Glomerular endothelial cell (primary cell): ENCODE data around the gene KCND2. TPM values are rescaled to one million over a fixed set of nuclear protein-coding genes. Genes with fewer than 3 reads are reported as not detected.
"Not testable (repeated sequence)": the region's sequence is repeated elsewhere in the genome, so short reads cannot be mapped to it uniquely, and the experiment has no call there.

Experiments
- DNase-seq: peaks from one replicate; pipeline ENCODE4 v3.0.0-alpha.2; 2011; ENCODE audit warnings: low read depth, low spot score; ENCODE audit errors: extremely low read depth
- total RNA-seq: library from RNA; depleted of rRNA; stranded (reverse); fragments of >200 nt; gene quantifications from 2 replicates; pipeline ENCODE4 v1.2.3, GENCODE V29; 2015

Gene KCND2
- total RNA-seq, result 1.3 and 2.1 TPM in 2 replicates

DNA sequence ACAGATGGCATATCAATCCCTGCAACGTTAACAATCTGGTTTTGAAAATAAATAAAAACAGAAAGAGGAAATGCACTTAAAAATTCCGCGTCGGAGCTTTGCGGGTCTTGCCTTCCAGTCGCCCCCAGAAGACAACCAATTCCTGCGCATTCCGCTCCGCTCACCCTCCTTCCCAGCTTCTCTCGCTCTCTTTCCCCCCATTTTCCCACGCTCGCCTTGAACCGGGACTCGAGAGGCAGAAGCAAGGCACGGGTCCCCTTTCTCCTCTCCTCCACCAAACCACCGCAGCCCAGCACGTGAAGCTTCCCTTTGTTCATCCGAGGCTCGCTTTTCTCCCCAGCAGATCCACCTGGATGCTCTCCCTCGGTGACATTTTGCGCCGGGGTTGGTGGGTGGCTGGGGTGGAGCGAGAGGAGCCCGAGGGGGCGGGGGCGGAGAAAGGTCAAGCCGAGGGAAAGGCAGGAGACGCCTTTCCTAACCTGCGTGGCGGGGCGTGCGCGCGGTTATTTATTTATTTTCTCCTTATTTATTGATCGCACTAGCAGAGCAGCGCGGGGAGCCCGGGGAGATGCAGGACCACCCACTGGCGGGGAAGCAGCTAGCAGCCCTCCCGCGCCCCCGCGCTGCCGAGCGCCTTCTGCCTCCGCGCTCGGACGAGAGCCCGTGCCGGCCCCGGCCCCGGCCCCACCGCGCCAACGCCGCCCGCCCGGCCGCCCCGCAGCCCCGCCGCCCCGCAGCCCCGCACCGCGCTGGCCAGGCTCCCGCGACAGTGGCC, at the start of gene KCND2:
Gene KCND2, plus strand, starts transcription at position 475 of the 775 bp plus-strand sequence.
- DNase-seq, result no peak

DNA sequence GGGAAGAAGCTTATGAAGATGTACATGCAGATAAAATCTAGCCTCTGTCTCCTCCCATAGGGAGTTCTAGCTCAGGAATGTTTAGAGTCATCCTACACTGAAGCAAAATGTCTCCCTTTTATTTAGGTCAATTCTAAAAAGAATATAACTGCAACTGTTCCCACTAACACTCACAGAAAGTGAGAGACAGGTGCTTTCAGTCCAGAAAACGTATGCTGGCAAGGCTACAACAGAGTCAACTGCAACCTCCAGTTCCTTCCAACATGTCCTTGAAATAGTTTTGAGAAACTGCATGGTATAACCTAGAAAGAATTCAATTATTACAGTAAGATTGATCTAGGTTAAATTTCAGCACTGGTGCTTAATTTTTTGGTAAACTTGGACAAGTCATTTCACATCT, 46.8 kb upstream of the KCND2 start:
- DNase-seq, result no peak

- no peak for DNase-seq
These were observed 45.7 kb upstream of the KCND2 start for GRCh38 chr7:120227255-120227654.

DNA sequence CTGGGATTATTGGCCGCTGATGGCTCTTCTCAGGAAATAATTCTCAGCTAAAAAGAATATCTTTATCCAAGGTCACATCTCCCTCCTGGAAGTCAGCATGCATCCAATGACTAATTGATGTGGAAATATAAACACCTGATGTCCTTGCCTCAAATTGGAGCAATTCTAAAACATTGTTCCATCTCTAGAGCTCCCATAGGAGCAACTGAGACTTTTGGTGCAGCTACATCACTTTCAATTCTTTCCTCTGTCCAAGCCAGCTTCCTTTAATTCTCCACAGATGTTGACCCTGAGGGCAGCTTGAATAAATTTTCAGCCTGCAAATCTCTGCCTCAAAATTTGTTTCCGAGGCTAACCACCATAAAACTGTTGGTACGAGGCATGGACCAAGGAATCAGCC, 43.9 kb upstream of the KCND2 start:
- no peak for DNase-seq

DNA sequence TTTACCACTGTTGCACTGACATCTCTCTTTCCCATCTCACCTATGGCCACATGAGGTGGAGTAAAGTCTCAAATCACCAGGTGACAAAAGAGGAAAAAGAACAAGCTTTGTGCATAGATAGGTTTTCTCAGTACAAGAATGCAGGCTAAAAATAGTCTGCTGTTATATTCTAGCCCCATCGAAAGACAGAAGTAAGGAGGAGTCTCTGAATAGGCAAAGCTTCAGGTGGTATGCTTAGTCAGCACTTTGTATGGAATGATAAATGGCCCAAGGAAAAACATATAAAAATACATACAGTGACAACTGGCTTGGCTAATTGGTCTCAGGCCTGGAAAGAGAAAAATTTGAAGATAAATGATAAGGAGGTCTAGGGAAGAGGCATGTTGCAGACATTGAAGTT, 39.6 kb upstream of the KCND2 start:
- no peak for DNase-seq

GRCh38 chr7:120240350-120240749, 32.6 kb upstream of the KCND2 start:
- DNase-seq, result not testable (repeated sequence)

DNA sequence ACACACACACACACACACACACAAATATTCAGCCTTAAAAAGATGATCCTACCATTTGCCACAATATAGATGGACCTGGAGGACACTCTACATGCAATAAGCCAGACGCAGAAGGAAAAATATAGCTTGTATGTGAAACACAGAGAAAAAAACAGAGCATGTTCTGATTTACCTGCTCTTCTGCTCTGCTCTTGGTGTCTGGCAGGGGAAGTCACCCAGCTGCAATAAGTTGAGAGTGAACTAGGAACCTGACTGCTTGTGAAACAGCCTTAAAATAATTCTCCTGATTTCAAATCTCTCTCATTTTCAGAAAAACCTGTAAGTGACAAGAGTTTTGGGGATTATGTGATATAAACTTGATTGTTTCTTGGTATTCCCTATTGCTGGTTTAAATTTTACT, 31.0 kb upstream of the KCND2 start:
- DNase-seq, result no peak

DNA sequence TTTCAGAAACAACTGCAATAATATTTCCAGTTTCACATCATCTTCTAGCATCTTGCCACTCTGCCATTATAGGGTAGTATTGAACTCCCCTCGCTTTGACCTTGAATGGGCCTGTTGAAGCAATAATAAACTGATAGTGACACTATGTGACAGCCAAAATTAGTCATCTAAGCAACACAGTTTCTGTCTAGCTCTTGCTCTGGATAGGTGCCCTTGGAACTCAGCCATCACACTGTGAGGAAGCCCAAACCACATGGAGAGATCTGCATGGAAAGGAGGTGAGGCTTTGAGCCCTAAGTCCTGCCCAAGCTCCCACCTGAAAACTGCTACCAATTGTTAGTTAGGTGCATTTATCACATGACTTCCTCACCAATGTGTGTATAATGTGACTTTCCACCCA, 18.1 kb upstream of the KCND2 start:
- no peak for DNase-seq

- DNase-seq, result no peak
These were observed 16.5 kb upstream of the KCND2 start for GRCh38 chr7:120256344-120257070.

- no peak for DNase-seq
These were observed 13.6 kb upstream of the KCND2 start for GRCh38 chr7:120259386-120259785.

DNA sequence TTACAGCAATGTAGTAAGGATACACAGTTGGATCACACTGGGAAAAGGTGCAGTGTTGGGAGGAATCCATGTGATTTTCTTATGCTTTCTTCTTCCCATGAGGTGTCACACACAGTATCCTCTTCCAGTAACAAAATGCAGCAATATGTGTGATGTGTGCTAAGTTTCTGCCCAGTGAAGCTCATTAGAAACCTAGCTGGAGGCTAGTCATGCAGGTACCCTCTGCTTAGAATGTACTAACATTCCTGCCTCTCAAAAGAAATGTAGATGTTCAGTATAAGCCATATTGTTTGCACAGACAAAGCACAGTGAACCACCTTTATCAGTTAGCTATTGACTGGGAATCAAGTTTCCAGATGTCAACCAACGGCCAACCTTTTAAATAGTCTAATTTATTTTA, 12.9 kb upstream of the KCND2 start:
- DNase-seq, result no peak

GRCh38 chr7:120272261-120272660, 714 bp upstream of the KCND2 start:
- no peak for DNase-seq

DNA sequence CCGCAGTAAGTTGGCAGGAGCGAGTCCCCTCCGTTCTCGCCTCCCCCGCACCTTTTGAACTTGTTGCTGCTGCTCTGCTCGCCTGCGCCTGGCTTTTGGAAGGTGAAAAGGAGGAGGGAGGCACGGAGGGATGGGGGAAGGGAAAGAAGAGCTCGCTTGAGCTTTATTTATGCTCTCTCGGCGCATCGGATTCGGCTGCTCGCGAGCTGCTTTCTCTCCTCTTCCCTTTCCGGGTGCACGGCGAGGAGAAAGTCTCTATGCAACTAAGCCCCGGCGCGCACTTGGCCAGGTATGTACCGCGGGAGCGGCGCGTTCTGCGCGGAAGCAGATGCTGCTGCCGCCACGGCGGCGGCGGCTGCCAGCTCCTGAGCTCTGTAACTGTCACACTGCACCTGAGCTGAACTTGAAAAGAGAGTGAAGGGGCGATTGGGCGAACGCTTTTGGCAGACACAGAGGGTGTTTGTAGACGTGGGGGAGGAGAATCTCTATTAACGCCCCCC, 551 bp downstream of the KCND2 start:
- DNase-seq, result no peak

- no peak for DNase-seq
These were observed 1.5 kb downstream of the KCND2 start for GRCh38 chr7:120274482-120274881.

- DNase-seq, result no peak
These were observed 1.9 kb downstream of the KCND2 start for GRCh38 chr7:120274899-120275298.

- no peak for DNase-seq
These were observed 3.7 kb downstream of the KCND2 start for GRCh38 chr7:120276720-120277119.

DNA sequence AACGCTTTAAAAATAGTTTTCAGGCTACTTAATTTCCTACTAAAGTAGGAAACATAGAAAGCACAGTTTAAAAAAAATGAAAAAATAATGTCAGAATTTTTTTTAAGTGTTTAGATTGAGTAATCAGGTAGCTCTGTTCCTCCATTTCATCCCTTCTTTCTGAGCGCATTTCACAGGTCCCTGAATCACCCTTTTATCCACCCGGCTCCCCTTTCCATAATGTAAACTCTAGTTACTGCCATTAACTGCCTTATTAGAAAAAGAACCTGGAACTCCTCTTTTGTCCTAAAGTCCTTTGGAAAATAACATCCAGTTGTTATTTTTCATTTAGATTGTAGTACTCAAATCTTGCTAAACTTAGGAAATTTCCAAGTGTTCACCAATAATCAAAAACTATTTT, 5.8 kb downstream of the KCND2 start:
- DNase-seq, result no peak

DNA sequence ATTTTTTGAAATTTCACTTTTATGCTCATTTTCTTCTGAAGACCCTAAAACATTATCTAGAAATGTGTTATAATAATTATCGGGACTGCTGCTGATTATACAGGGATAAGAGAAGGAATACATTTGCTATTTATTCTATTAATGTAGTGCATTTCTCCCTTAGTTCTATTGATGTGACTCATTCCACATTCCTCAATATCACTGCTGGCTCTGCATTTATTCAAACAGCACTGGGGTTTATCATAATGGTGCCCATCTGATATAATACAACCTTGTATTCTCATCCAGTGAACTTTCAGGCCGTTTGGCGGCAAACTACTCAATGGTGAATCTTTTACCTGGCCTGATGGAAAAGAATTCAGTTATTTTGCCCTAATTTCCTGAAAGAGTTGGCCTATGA, 7.8 kb downstream of the KCND2 start:
- no peak for DNase-seq

- no peak for DNase-seq
These were observed 20.1 kb downstream of the KCND2 start for GRCh38 chr7:120293027-120293426.

- no peak for DNase-seq
These were observed 29.2 kb downstream of the KCND2 start for GRCh38 chr7:120302190-120302589.

DNA sequence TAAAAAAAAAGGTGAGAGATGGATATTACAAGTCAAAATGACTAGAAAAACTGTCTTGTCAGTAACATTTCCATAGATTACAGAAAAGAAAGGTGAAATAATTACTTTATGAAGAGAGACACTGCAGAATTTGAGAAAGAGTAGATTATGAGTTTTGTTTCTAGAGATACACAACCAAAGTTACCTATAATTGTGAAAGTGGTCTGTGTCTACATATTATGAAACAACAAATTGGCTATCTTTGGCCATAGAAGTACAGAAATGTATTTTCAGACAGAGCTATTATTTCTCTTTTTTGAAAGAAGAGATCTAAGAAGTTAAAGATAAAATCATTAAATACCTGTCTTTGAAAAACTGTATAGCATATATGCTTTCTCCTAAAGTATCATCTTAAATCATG, 30.1 kb downstream of the KCND2 start:
- no peak for DNase-seq

DNA sequence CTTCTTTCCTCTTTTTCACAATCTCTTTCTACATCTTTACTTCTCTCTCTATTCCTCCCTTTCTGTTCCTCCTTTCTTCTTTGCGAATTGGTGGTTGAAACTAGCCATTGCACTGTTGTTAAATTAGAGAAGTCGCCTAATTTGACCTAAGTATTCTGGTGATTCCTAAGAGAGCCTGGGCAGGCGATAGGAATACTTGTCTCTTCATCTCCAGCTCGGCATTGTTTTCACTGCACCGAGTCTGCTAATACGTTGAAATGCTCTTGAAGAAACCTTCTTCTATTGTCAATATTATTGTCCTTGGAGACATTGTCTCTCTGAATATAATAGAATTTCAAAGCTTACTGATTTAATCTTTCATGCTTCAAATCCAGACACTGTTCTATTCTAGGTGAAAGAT, 31.7 kb downstream of the KCND2 start:
- DNase-seq, result no peak
